Parathyroid adenoma (tissue), 2 donors: Measurements from ENCODE around the gene TTC13.

Experiments
- H2AFZ ChIP-seq: fragments of 300-600 bp; sonication (generic); one replicate; pipeline ENCODE4 v1.7.0; 2017; ENCODE audit warnings: antibody characterized with exemption, mild to moderate bottlenecking
- H3K27ac ChIP-seq: fragments of 300-600 bp; sonication (generic); one replicate; pipeline ENCODE4 v1.7.0; 2017
- H3K27me3 ChIP-seq: fragments of 300-600 bp; sonication (generic); one replicate; pipeline ENCODE4 v1.7.0; 2017; ENCODE audit warnings: low read length; ENCODE audit not compliant: control insufficient read depth, insufficient read depth
- H3K36me3 ChIP-seq: fragments of 300-600 bp; sonication (generic); one replicate; pipeline ENCODE4 v1.7.0; 2017; ENCODE audit warnings: low read length; ENCODE audit not compliant: control insufficient read depth, insufficient read depth
- H3K4me1 ChIP-seq: fragments of 300-600 bp; sonication (generic); one replicate; pipeline ENCODE4 v1.7.0; 2017; ENCODE audit warnings: control low read depth
- H3K4me2 ChIP-seq: fragments of 300-600 bp; sonication (generic); one replicate; pipeline ENCODE4 v1.7.0; 2017; ENCODE audit warnings: low read length
- H3K4me3 ChIP-seq: fragments of 300-600 bp; sonication (generic); one replicate; pipeline ENCODE4 v1.7.0; 2017; ENCODE audit warnings: low read depth, low read length
- H3K79me2 ChIP-seq: fragments of 300-600 bp; sonication (generic); one replicate; pipeline ENCODE4 v1.7.0; 2017; ENCODE audit warnings: control low read depth
- H3K9ac ChIP-seq: fragments of 300-600 bp; sonication (generic); one replicate; pipeline ENCODE4 v1.7.0; 2017; ENCODE audit warnings: mild to moderate bottlenecking
- H3K9me3 ChIP-seq: fragments of 300-600 bp; sonication (generic); one replicate; pipeline ENCODE4 v1.7.0; 2017; ENCODE audit warnings: low read length; ENCODE audit not compliant: control insufficient read depth
- TF ChIP-seq, protein P1 (sequence below): fragments of 300-600 bp; sonication (generic); IDR thresholded peaks from one replicate; pipeline ENCODE4 v1.7.0; 2017; ENCODE audit warnings: antibody characterized with exemption, mild to moderate bottlenecking
- donor health status: primary hyperparathyroidism.

Gene TTC13

DNA sequence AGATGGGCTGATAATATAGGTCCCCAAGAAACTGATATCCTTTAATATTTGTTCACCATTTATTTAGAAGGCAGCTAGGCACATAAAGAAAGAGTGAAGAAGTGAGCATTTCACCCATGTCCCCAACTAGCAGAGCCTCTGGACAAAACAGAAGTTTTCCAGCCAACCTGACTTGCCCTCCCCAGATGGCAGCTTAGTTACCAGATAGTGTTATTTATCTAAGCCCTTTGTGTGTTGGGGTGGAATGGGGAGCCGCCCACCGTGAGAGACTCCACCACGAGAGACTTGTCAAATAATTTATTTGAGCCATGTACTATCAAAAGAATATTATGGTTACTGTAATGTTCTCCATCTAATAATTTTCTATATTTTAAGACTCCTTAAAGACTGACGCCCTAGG, 55.5 kb downstream of the TTC13 start:
- Histone ChIP-seq H3K9ac (no peak overlapping the region), H3K4me3 (no peak overlapping the region), H3K27ac (no peak overlapping the region), H3K27me3 (no peaks in the 10 kb centered on the region), H2AFZ (no peak overlapping the region), H3K4me1 (no peaks in the 10 kb centered on the region), H3K79me2 (no peaks in the 10 kb centered on the region), H3K9me3 (no peaks in the 10 kb centered on the region), H3K4me2 (no peak overlapping the region), H3K36me3 (no peaks in the 10 kb centered on the region)
- TF ChIP-seq, protein P1, sequence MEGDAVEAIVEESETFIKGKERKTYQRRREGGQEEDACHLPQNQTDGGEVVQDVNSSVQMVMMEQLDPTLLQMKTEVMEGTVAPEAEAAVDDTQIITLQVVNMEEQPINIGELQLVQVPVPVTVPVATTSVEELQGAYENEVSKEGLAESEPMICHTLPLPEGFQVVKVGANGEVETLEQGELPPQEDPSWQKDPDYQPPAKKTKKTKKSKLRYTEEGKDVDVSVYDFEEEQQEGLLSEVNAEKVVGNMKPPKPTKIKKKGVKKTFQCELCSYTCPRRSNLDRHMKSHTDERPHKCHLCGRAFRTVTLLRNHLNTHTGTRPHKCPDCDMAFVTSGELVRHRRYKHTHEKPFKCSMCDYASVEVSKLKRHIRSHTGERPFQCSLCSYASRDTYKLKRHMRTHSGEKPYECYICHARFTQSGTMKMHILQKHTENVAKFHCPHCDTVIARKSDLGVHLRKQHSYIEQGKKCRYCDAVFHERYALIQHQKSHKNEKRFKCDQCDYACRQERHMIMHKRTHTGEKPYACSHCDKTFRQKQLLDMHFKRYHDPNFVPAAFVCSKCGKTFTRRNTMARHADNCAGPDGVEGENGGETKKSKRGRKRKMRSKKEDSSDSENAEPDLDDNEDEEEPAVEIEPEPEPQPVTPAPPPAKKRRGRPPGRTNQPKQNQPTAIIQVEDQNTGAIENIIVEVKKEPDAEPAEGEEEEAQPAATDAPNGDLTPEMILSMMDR: no peak

DNA sequence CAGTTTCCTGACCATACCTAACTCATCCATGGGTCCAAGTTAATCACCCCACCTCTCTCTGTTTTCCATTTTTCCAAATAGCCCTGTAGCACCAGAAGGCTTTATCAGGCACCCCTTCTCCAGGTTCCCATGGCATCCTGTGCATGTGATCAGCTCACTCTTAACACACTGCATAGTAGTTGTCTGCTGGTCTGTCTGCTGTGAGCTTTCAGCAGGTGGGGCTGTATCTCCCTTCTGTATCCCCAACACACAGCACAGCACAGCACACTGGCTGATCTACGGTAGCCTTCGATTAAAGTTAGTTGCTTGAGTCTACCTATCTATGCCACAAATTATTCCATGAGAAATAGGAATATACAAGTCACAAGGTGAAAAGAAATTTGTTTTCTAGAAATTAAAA, 56.0 kb downstream of the TTC13 start:
- TF ChIP-seq, protein P1: no peak
- Histone ChIP-seq H2AFZ (no peak overlapping the region), H3K79me2 (no peaks in the 10 kb centered on the region), H3K27me3 (no peaks in the 10 kb centered on the region), H3K27ac (no peak overlapping the region), H3K9ac (no peak overlapping the region), H3K36me3 (no peaks in the 10 kb centered on the region), H3K4me1 (no peaks in the 10 kb centered on the region), H3K9me3 (no peaks in the 10 kb centered on the region), H3K4me3 (no peak overlapping the region), H3K4me2 (no peak overlapping the region)

DNA sequence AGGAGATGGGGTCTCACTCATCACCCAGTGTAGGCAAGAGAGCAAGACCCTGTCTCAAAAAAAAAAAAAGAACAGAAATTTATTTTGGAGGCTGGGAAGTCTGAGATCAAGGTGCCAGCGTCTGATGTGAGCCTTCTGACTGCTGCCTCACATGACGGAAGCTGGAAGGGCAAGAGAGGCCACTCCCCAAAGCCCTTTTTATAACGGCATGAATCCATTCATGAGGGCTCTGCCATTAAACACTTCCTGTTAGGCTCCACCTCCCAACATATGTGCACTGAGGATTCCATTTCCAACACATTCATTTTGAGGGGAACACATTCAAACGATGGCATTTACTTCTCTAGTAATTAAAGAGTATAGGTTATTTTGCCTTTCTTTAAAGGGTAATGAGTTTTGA, 59.5 kb downstream of the TTC13 start:
- no peaks in the 10 kb centered on the region for H3K36me3 ChIP-seq
- H3K4me1 ChIP-seq: no peaks in the 10 kb centered on the region
- no peaks in the 10 kb centered on the region for H3K27me3 ChIP-seq
- no peak overlapping the region for H3K4me3 ChIP-seq
- H3K79me2 ChIP-seq: no peaks in the 10 kb centered on the region
- no peak overlapping the region for H3K9ac ChIP-seq
- TF ChIP-seq, protein P1: no peak
- H3K4me2 ChIP-seq: no peak overlapping the region
- H2AFZ ChIP-seq: no peak overlapping the region
- H3K9me3 ChIP-seq: no peaks in the 10 kb centered on the region
- H3K27ac ChIP-seq: no peak overlapping the region

DNA sequence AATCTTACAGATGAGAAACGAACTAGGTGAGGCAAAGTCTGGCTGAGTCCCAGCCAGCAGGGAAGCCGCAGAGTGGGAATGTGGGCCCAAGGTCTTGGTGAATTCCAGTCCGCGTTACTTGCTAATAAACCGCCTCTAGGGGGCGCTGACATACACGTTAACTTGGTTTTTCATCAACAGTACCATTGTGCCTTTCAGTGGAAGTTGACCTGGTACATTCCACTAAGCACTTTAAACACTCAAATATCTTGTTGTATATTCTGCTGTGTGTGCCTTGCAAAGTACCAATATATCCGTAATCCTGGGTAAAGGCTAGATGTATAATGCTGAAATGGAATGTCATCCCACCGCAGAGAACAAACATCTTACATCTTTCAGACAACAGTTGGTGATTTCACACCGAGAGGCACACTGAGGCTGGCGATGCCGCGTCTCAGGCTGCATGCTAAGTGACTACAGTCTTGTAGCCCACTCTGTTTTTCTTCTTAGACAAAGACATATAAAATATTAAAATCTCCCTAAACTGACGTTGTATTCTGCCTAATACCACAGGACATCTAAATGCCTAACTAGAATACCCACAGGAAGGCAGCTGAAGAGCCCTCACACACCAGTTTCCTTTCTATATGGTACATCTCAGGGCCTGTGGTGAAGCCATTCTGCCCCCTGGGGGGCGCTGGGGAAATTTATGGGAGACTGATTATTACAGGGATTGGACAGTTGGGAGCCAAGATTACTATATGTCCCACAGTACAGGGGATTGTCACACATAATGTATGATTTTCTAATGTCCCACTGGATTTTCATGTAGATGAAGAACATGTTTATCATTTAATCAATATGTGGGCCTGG, 61.2 kb downstream of the TTC13 start:
- no peaks in the 10 kb centered on the region for H3K9me3 ChIP-seq
- TF ChIP-seq, protein P1: peak; percentile 41
- H3K4me2 ChIP-seq: no peak overlapping the region
- H3K79me2 ChIP-seq: no peaks in the 10 kb centered on the region
- no peaks in the 10 kb centered on the region for H3K4me1 ChIP-seq
- no peak overlapping the region for H3K4me3 ChIP-seq
- no peak overlapping the region for H3K9ac ChIP-seq
- no peak overlapping the region for H3K27ac ChIP-seq
- H3K27me3 ChIP-seq: no peaks in the 10 kb centered on the region
- H2AFZ ChIP-seq: no peak overlapping the region
- no peaks in the 10 kb centered on the region for H3K36me3 ChIP-seq
